Endodermal cell (in vitro differentiated cells): Measurements from ENCODE around the gene SPATA20. TPM values are rescaled to one million over a fixed set of nuclear protein-coding genes. Genes with fewer than 3 reads are reported as not detected.
A peak's percentile ranks its signal among the peaks of the same experiment; 100 is the strongest.

ENCODE experiments used
- DNase-seq: peaks from one replicate; pipeline ENCODE4 v3.0.0-alpha.2; 2017
- H3K27ac ChIP-seq: 2 replicates; pipeline ENCODE4 v1.5.1; 2013; ENCODE audit warnings: mild to moderate bottlenecking, low read depth, low read length, moderate library complexity
- H3K27me3 ChIP-seq: 2 replicates; pipeline ENCODE4 v1.6.1; 2013; ENCODE audit warnings: mild to moderate bottlenecking, low read length, moderate library complexity; ENCODE audit not compliant: insufficient read depth, control insufficient read depth, poor library complexity, severe bottlenecking
- H3K36me3 ChIP-seq: 2 replicates; pipeline ENCODE4 v1.7.0; 2013; ENCODE audit warnings: mild to moderate bottlenecking, low read length, moderate library complexity; ENCODE audit not compliant: control insufficient read depth, insufficient read depth
- H3K4me1 ChIP-seq: one replicate; pipeline ENCODE4 v1.7.0; 2013; ENCODE audit warnings: low read length; ENCODE audit not compliant: control insufficient read depth, insufficient read depth
- H3K4me3 ChIP-seq: 2 replicates; pipeline ENCODE4 v1.5.1; 2013; ENCODE audit warnings: mild to moderate bottlenecking, low read length, moderate library complexity
- H3K9ac ChIP-seq: 2 replicates; pipeline ENCODE4 v1.6.1; 2013; ENCODE audit warnings: mild to moderate bottlenecking, low read length, moderate library complexity; ENCODE audit not compliant: poor library complexity, severe bottlenecking; ENCODE audit errors: extremely low read depth
- H3K9me3 ChIP-seq: 2 replicates; pipeline ENCODE4 v1.6.1; 2013; ENCODE audit warnings: mild to moderate bottlenecking, low read length, moderate library complexity; ENCODE audit not compliant: control insufficient read depth
- H3K27ac Mint-ChIP-seq: 2 replicates; pipeline ENCODE4 v1.8.0; 2020; ENCODE audit warnings: mixed read lengths
- H3K27me3 Mint-ChIP-seq: 2 replicates; pipeline ENCODE4 v1.8.0; 2021; ENCODE audit warnings: mild to moderate bottlenecking, mixed read lengths; ENCODE audit not compliant: insufficient read depth
- H3K36me3 Mint-ChIP-seq: 2 replicates; pipeline ENCODE4 v1.8.0; 2020; ENCODE audit warnings: low read depth, mixed read lengths
- H3K4me1 Mint-ChIP-seq: 2 replicates; pipeline ENCODE4 v1.8.0; 2020; ENCODE audit warnings: mixed read lengths
- H3K4me3 Mint-ChIP-seq: 2 replicates; pipeline ENCODE4 v1.8.0; 2020; ENCODE audit warnings: mild to moderate bottlenecking, moderate library complexity, mixed read lengths
- H3K9me3 Mint-ChIP-seq: 2 replicates; pipeline ENCODE4 v1.8.0; 2020; ENCODE audit warnings: mild to moderate bottlenecking, mixed read lengths
- WGBS, 2 experiments: methylation state at CpG; one replicate each; pipeline versions ENCODE4 v1.1.5 to v1.1.7; 2013; ENCODE audit warnings: missing lambda C conversion rate in 2 of 2, mixed read lengths in 1 of 2; ENCODE audit not compliant: insufficient coverage in 1 of 2, insufficient read length in 1 of 2; 5-methylcytosine and 5-hydroxymethylcytosine counted together
- total RNA-seq, 2 donors: library from RNA; stranded (reverse); fragmentation: NEBNext Ultra II Directional in 1 of 2; extraction: Animal tissue kit (Norgen Biotek cat#: 25700) in 1 of 2; gene quantifications; 2 replicates in 1 of 2; 3 replicates in 1 of 2; pipeline ENCODE4 v1.2.1, GENCODE V29; 2021
- TF ChIP-seq, protein P1 (sequence below): fragments of 200-600 bp; sonication (generic); conservative IDR thresholded peaks from 2 replicates; pipeline ENCODE4 v1.5.0; 2021; ENCODE audit warnings: antibody characterized with exemption, mild to moderate bottlenecking

SPATA20 gene
- total RNA-seq, 2 donors from 2014 or later = 40.4 to 40.5 TPM

- no peak overlapping the region for H3K4me3 ChIP-seq
- peaks cover 7% of the 10 kb centered on the region for H3K36me3 Mint-ChIP-seq
- no peak overlapping the region for H3K9ac ChIP-seq
- WGBS, 2 experiments = 70 to 87% methylated on average over 3 to 4 of the region's 4 CpGs
- H3K9me3 ChIP-seq = no peaks in the 10 kb centered on the region
- no peak overlapping the region for H3K27ac ChIP-seq
- H3K4me3 Mint-ChIP-seq = no peak overlapping the region
- TF ChIP-seq, protein P1, sequence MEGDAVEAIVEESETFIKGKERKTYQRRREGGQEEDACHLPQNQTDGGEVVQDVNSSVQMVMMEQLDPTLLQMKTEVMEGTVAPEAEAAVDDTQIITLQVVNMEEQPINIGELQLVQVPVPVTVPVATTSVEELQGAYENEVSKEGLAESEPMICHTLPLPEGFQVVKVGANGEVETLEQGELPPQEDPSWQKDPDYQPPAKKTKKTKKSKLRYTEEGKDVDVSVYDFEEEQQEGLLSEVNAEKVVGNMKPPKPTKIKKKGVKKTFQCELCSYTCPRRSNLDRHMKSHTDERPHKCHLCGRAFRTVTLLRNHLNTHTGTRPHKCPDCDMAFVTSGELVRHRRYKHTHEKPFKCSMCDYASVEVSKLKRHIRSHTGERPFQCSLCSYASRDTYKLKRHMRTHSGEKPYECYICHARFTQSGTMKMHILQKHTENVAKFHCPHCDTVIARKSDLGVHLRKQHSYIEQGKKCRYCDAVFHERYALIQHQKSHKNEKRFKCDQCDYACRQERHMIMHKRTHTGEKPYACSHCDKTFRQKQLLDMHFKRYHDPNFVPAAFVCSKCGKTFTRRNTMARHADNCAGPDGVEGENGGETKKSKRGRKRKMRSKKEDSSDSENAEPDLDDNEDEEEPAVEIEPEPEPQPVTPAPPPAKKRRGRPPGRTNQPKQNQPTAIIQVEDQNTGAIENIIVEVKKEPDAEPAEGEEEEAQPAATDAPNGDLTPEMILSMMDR = no peak
- H3K36me3 ChIP-seq = no peaks in the 10 kb centered on the region
- H3K4me1 ChIP-seq = peaks cover 4% of the 10 kb centered on the region
- H3K9me3 Mint-ChIP-seq = no peaks in the 10 kb centered on the region
- peaks cover 13% of the 10 kb centered on the region for H3K4me1 Mint-ChIP-seq
- no peak for DNase-seq
- no peak overlapping the region for H3K27ac Mint-ChIP-seq
- H3K27me3 ChIP-seq = peaks cover 69% of the 10 kb centered on the region
- peaks cover 66% of the 10 kb centered on the region for H3K27me3 Mint-ChIP-seq
These were observed 11.1 kb downstream of the SPATA20 start for GRCh38 chr17:50558091-50558490.

DNA sequence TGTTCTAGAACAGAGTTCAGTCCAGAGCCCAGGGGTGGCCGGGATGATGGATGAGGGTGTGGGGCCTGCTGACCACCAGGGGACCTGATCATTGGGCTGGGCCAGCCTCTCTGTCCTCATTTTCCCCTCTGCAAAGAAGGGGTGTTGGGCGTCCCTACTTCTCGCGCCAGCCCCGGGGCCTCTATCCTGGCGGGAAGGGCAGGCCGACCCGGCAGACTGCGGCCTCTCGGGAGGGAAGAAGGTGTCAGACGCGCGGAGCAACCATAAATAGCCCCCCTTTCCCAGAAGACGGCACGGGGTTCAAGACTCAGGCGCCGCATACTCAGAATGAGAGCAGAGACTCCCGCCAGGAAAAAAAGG is 11.6 kb downstream of the SPATA20 start:
- Mint-ChIP-seq H3K9me3 (no peaks in the 10 kb centered on the region), H3K4me3 (peak overlapping the region; percentile 60), H3K4me1 (peaks cover 13% of the 10 kb centered on the region), H3K27me3 (peaks cover 71% of the 10 kb centered on the region), H3K36me3 (peaks cover 7% of the 10 kb centered on the region), H3K27ac (no peak overlapping the region)
- no peaks in the 10 kb centered on the region for H3K36me3 ChIP-seq
- no peaks in the 10 kb centered on the region for H3K9me3 ChIP-seq
- H3K27me3 ChIP-seq = peaks cover 73% of the 10 kb centered on the region
- TF ChIP-seq, protein P1 = peak; percentile 48
- H3K4me1 ChIP-seq = peaks cover 4% of the 10 kb centered on the region
- no peak overlapping the region for H3K27ac ChIP-seq
- DNase-seq = no peak
- H3K9ac ChIP-seq = no peak overlapping the region
- 11 to 13% methylated on average over 6 to 18 of the region's 18 CpGs for WGBS, 2 experiments
- H3K4me3 ChIP-seq = peak overlapping the region; percentile 84

- H3K27me3 Mint-ChIP-seq = peaks cover 76% of the 10 kb centered on the region
- Histone ChIP-seq H3K27me3 (peaks cover 79% of the 10 kb centered on the region), H3K27ac (no peak overlapping the region), H3K9me3 (no peaks in the 10 kb centered on the region), H3K4me3 (peak overlapping the region; percentile 84), H3K36me3 (no peaks in the 10 kb centered on the region), H3K9ac (no peak overlapping the region), H3K4me1 (peaks cover 4% of the 10 kb centered on the region)
- H3K4me3 Mint-ChIP-seq = peak overlapping the region; percentile 60
- peaks cover 13% of the 10 kb centered on the region for H3K4me1 Mint-ChIP-seq
- H3K9me3 Mint-ChIP-seq = no peaks in the 10 kb centered on the region
- peaks cover 7% of the 10 kb centered on the region for H3K36me3 Mint-ChIP-seq
- WGBS, 2 experiments = 2 to 4% methylated on average over 21 to 55 of the region's 55 CpGs
- no peak overlapping the region for H3K27ac Mint-ChIP-seq
- peak; percentile 95 for DNase-seq
- TF ChIP-seq, protein P1 = no peak
These were observed 12.1 kb downstream of the SPATA20 start for GRCh38 chr17:50558941-50559614.
